Neural cell (in vitro differentiated cells): ENCODE measurements around the gene ZAP70.

Experiments
- EZH2 ChIP-seq: fragments of 200-600, 300-800 bp; shearing (Covaris generic), sonication (generic); IDR thresholded peaks from 2 replicates; pipeline ENCODE4 v1.6.1; 2014; ENCODE audit warnings: antibody characterized with exemption, low read length, borderline replicate concordance, mild to moderate bottlenecking; ENCODE audit not compliant: insufficient read depth, poor library complexity, severe bottlenecking
- REST ChIP-seq: IDR thresholded peaks from 2 replicates; pipeline ENCODE4 v1.6.1; 2012; ENCODE audit warnings: borderline replicate concordance
- TAF1 ChIP-seq: IDR thresholded peaks from 2 replicates; pipeline ENCODE4 v1.6.1; 2012; ENCODE audit warnings: low read depth
- TF ChIP-seq, protein P1 (sequence below): fragments of 450-650 bp; IDR thresholded peaks from 2 replicates; pipeline ENCODE4 v1.5.1; 2014; ENCODE audit warnings: antibody characterized with exemption, mild to moderate bottlenecking, moderate library complexity; ENCODE audit not compliant: poor library complexity, severe bottlenecking

GRCh38 chr2:97707362-97708047 lies 5.9 kb upstream of the ZAP70 start:
- TF ChIP-seq EZH2 (no peak), TAF1 (no peak), REST (no peak)
- TF ChIP-seq, protein P1, sequence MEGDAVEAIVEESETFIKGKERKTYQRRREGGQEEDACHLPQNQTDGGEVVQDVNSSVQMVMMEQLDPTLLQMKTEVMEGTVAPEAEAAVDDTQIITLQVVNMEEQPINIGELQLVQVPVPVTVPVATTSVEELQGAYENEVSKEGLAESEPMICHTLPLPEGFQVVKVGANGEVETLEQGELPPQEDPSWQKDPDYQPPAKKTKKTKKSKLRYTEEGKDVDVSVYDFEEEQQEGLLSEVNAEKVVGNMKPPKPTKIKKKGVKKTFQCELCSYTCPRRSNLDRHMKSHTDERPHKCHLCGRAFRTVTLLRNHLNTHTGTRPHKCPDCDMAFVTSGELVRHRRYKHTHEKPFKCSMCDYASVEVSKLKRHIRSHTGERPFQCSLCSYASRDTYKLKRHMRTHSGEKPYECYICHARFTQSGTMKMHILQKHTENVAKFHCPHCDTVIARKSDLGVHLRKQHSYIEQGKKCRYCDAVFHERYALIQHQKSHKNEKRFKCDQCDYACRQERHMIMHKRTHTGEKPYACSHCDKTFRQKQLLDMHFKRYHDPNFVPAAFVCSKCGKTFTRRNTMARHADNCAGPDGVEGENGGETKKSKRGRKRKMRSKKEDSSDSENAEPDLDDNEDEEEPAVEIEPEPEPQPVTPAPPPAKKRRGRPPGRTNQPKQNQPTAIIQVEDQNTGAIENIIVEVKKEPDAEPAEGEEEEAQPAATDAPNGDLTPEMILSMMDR = no peak
